ENCODE measurements around the gene RNASEH2A. TPM values are rescaled to one million over a fixed set of nuclear protein-coding genes. Genes with fewer than 3 reads are reported as not detected.

RNASEH2A gene
- total RNA-seq, 4 donors from 2014 or later: 12.3 to 15.4 (median 14.0) TPM

- Histone ChIP-seq H3K4me3 (peak overlapping the region; percentile 88), H3K36me3 (no peaks in the 10 kb centered on the region), H3K27ac (peak overlapping the region; percentile 97), H3K9me3 (no peaks in the 10 kb centered on the region), H3K27me3 (no peaks in the 10 kb centered on the region), H3K4me1 (peaks cover 69% of the 10 kb centered on the region)
- peak in 1 of 2 donors; percentile 16 for TF ChIP-seq POLR2A (IDR thresholded peaks at IDR 0.05)
- TF ChIP-seq POLR2AphosphoS5 (IDR thresholded peaks at IDR 0.05): no peak
- 1% methylated on average over 7 of the region's 46 CpGs for WGBS
- DNase-seq (ENCODE audit: low spot score in 2 of 2): peak in 1 of 2 donors; percentile 79
Measured at GRCh38 chr19:12789098-12789903, 17.1 kb upstream of the RNASEH2A start.

GRCh38 chr19:12789904-12790619 is 16.3 kb upstream of the RNASEH2A start:
- peaks cover 69% of the 10 kb centered on the region for H3K4me1 ChIP-seq
- no peaks in the 10 kb centered on the region for H3K36me3 ChIP-seq
- WGBS: under 1% methylated on average over 15 of the region's 56 CpGs

GRCh38 chr19:12790628-12791344 is 15.6 kb upstream of the RNASEH2A start:
- 2% methylated on average over 22 of the region's 22 CpGs for WGBS
- H3K36me3 ChIP-seq: no peaks in the 10 kb centered on the region
- H3K27ac ChIP-seq: peak overlapping the region; percentile 97
- peak overlapping the region; percentile 88 for H3K4me3 ChIP-seq
- H3K9me3 ChIP-seq: no peaks in the 10 kb centered on the region
- H3K4me1 ChIP-seq: peaks cover 69% of the 10 kb centered on the region
- TF ChIP-seq POLR2AphosphoS5 (IDR thresholded peaks at IDR 0.05): no peak
- DNase-seq (ENCODE audit: low spot score in 2 of 2): peak in 1 of 2 donors; percentile 70
- no peaks in the 10 kb centered on the region for H3K27me3 ChIP-seq

More at GRCh38 chr19:12789904-12790619, 16.3 kb upstream of the RNASEH2A start:
- H3K27ac ChIP-seq: peak overlapping the region; percentile 97
- no peaks in the 10 kb centered on the region for H3K27me3 ChIP-seq
- peak; percentile 60 to 97 (median 92) for TF ChIP-seq POLR2AphosphoS5 (IDR thresholded peaks at IDR 0.05)
- TF ChIP-seq POLR2A (IDR thresholded peaks at IDR 0.05): peak in 1 of 2 donors; percentile 75
- TF ChIP-seq CTCF (IDR thresholded peaks at IDR 0.05): no peak
- no peak for TF ChIP-seq EP300 (IDR thresholded peaks at IDR 0.05)
- H3K4me3 ChIP-seq: peak overlapping the region; percentile 88
- no peaks in the 10 kb centered on the region for H3K9me3 ChIP-seq
- peak; percentile 97 to 98 for DNase-seq (ENCODE audit: low spot score in 2 of 2)

- peak; percentile 98 to 99 for DNase-seq (ENCODE audit: low spot score in 2 of 2)
- peaks cover 69% of the 10 kb centered on the region for H3K4me1 ChIP-seq
Measured at GRCh38 chr19:12791345-12792050, 14.9 kb upstream of the RNASEH2A start, which contains the start of gene JUNB. JUNB (plus strand) TSS chr19:12791486; CDS start chr19:12791772, 286 bp downstream.

More at GRCh38 chr19:12791345-12792050, 14.9 kb upstream of the RNASEH2A start, which contains the start of gene JUNB:
- Histone ChIP-seq H3K9me3 (no peaks in the 10 kb centered on the region), H3K27ac (peak within 1 kb of the TSS; percentile 97), H3K27me3 (no peaks in the 10 kb centered on the region), H3K4me3 (peak within 1 kb of the TSS; percentile 88), H3K36me3 (no peaks in the 10 kb centered on the region)
- TF ChIP-seq CTCF (IDR thresholded peaks at IDR 0.05) (peak in 1 of 2 donors; percentile 5), POLR2A (IDR thresholded peaks at IDR 0.05) (peak; percentile 100), POLR2AphosphoS5 (IDR thresholded peaks at IDR 0.05) (peak; percentile 100), EP300 (IDR thresholded peaks at IDR 0.05) (peak; percentile 76)
- WGBS: 4% methylated on average over 20 of the region's 73 CpGs
